ENCODE results near the gene PTK7.
"Not testable (repeated sequence)": the region's sequence is repeated elsewhere in the genome, so short reads cannot be mapped to it uniquely, and the experiment has no call there.

Gene PTK7

DNA sequence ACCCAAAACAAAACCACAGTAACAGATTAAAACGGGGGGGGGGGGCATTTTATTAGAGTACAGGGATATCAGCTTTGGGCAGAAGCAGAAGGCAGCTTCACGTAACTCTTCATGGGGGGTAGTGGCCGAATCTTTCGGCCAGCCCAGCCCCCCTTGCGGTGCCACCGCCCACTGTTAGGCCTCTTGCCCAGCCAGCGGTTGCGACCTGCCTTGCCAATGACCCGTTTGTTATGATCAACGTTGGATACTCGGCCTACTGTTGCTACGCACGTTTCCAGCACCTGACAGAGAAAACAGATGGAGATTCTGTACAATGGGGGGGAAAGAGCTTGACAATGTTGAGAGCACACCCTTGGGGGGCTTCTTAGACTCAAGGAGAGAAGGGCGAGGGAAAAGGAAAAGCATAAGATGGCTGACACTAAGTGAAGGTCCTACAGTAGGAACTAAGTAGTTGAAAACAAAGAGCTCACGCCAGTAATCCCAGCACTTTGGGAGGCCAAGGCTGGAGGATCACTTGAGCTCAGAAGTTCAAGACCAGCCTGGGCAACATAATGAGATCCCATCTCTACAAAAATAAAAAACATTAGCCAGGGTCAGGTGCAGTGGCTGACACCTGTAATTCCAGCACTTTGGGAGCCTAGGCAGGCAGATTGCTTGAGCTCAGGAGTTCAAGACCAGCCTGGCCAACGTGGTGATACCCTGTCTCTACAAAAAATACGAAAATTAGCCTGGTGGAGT, 21.7 kb upstream of the PTK7 start:
- DNase-seq, result no peak

DNA sequence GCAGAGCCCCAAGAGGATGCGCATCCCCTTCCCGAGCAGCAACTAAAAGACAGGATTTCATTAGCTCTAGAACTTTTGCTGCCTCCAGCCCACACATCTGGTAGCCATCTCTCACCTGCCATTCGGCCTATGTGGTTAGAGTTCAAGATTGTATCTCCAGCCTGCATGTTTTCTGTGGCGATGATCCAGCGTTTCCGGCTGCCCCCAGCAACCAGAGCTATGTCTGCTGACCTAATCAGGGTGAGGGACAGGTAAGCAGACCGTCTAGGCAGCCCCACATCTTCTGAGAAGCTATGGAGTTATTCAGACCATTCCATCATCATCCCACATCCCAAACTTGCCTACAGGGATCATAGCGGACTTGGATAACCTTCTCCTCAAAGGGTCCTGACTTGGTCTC, 20.1 kb upstream of the PTK7 start:
- no peak for DNase-seq

GRCh38 chr6:43058531-43058930, 17.6 kb upstream of the PTK7 start:
- no peak for DNase-seq

DNA sequence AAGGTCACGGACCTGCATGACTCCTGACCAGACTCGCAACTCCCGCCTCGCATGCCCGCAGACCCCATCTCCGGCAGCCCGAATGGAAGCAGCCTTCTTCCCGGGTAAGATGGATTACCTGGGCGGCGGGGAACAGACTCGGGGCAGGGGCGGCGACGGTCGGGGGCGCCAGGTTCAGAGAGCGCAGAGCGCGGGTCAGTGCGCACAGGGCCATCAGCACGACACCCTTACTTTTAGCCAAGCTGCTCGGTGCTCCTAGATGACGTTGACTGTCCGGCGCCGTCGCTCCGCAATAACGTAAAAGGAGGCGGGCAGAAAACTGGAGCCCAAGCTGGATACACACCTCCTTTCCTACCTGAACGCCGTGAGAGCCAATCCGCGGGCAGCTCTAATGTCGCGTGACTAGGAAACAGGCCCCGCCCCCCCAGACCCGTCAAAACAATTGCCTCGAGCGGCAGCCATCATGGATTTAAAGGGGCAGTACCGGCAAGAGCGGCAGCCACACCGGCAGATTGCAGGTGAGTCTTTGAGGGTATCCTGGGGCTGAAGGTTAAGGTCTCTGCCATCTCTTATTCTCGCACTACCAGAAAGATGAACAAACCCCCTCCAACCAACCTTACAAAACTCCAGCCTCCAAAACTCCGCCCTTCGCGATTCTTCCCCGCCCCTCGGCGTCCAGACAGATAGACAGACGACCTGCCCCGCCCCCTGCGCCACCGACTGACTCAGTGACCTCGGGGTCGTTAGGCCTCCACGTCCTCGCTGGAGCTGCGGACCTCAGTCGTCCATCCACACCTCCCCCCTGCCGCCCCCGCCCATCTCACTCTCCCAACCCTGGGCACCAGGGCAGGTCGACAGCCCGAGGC, 16.7 kb upstream of the PTK7 start, which contains the start of the genes KLC4 and MRPL2:
KLC4 (plus strand) TSS at position 464 of the 866 bp plus-strand sequence. CDS start 1,705 bp downstream, outside the sequence.
MRPL2 (minus strand) TSS at position 267 of the 866 bp plus-strand sequence; CDS start at position 214, 53 bp downstream.
- DNase-seq, result peak; percentile 97

DNA sequence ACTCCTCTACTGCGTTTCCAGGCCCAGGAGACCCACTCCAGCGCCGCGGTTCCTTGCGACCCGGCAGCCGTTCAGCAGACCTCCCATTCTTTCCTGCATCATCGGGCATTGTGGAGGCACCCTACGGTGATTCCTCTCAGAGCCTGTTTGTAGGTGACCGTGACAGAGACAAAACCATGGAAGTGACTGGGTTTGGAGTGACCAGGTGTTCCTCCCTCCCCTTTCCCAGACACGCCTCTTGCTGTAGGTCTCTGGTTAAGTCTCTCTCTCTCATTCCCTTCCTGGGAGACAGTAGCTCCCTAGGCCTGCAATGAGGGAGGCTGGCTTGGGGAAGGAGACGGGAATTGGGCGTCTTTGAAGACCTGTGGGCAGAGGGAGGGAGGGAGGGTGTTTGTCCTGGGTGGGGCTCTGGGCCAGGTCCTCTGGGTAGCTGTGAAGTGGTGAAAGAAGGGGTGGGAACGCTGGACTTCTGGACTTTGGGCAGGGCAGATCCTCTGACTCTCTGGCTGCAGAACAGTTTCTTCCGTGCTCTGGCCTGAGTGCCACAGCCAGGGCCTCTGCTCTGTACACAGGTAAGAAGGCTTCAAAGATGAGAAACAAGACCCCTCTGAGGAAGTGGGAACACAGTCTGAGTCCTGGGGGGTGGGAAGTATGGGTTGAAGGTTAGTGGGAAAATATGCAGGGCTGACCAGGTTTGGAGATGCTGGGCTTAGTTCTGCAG, 15.9 kb upstream of the PTK7 start:
- DNase-seq, result no peak

GRCh38 chr6:43060755-43061633, 15.1 kb upstream of the PTK7 start:
- DNase-seq, result no peak

GRCh38 chr6:43061861-43062260, 14.3 kb upstream of the PTK7 start:
- DNase-seq, result no peak

DNA sequence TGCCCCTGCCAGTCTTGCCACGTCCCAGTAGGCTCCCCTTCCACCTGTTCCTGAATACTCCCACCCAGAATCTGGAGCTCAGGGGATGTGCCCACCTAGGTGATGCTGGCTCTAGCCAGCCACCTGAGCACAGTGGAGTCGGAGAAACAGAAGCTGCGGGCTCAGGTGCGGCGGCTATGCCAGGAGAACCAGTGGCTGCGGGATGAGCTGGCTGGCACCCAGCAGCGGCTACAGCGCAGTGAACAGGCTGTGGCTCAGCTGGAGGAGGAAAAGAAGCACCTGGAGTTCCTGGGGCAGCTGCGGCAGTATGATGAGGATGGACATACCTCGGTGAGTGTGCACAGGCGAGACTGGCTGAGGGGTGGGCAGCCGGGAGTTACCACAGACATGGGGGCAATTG, 13.3 kb upstream of the PTK7 start:
- no peak for DNase-seq

GRCh38 chr6:43070028-43070632, 6.0 kb upstream of the PTK7 start:
- no peak for DNase-seq

DNA sequence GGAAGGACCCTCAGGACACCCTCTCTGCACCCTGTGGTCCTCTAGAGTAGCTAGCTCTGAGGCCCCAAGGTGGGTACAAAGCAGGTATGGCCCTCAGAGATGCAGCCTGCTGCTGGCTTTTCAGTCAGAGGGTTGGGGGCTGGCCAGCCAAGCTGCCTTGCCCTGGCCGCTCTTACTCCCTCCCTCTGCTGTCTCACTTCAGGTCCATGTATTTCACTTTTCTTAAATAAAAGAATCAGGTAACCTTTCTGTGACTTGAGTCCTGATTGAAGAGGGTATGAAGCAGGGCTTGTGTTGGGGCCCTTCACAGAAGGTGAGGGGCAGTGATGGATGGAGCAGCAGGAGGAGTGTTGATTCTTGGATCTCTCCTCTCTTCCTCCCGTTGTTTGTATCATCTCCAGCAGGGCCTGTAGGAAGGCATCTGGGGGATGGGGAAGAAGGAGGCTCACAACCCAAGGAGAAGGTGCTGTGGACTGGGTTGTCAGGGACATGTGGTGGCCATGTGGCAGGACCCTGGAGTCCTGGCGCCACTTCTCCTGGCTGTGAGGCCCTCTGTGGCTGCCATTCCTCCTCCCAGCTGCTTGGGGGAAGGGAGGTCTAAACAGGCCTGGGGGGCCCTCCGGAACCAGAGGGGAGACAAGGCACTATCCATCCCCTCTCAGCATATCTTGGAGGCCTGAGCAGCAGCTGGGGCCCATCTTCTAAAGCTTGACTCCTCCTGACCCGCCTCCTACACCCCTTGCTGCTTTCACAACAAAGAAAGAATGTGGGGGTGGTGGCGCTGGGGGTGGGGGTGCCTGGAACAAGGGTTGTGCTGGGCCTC, 1.1 kb upstream of the PTK7 start:
- no peak for DNase-seq

- DNase-seq, result no peak
These were observed 584 bp downstream of the PTK7 start for GRCh38 chr6:43076464-43077332.

DNA sequence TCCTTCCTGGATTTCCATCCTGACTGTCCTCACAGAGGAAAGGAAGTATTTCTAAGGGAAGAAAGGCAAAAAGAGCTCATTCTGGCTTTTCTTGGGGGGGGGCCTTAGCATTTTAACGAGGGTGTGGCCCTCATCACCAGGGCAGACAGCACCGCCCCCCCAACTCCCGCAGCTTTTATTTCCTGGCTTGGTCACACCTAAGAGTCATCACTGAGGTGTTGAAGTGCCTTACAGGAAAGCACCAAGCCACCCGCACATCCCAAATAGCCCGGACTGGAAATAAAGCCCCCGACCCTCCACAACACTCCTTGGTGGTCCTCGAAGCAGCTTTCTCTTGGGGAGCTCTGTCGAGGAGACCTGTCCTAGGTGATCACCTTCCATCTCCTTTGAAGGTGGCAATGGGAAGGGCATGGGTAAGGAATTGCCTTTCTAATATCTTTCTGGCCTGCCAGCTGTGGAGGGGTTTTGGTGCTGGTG, 1.3 kb downstream of the PTK7 start:
- DNase-seq, result no peak

GRCh38 chr6:43077981-43078511, 1.9 kb downstream of the PTK7 start:
- DNase-seq, result no peak

- DNase-seq, result no peak
These were observed 2.6 kb downstream of the PTK7 start for GRCh38 chr6:43078691-43079090.

DNA sequence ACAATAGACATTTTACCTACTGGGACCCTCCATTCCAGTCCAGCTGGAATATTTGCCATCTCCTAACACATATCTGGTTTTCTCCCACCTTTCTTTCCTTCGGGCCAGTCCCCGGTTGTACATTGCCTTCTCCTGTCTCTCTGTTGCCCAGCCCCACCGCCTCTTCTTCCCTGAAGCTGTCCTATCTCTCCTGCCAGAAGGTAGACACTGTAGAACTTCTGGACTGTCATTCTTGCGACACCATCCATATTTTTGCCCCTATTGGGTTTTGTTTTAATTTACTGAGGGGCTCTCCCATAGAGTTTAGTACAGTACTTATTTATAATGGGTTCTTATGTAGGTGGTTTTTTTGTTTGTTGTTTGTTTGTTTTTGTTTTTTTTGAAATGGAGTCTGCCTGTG, 4.9 kb downstream of the PTK7 start:
- no peak for DNase-seq

DNA sequence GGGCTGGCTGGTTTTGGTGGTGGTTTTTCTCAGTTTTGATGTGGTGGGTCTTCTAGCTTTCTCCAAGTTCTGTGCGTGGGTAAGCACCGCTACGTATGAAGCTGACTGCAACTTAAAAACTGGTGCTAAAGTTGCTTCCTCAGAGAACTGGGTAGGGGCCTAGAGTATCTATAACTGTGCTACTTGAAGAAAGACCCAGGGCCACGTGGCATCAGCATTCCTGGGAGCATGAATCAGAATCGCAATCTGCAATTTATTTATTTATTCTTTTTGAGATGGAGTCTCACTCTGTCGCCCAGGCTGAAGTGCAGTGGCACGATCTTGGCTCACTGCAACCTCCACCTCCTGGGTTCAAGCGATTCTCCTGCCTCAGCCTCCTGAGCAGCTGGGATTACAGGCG, 5.8 kb downstream of the PTK7 start:
- not testable (repeated sequence) for DNase-seq

GRCh38 chr6:43082806-43083655, 6.9 kb downstream of the PTK7 start:
- no peak for DNase-seq

DNA sequence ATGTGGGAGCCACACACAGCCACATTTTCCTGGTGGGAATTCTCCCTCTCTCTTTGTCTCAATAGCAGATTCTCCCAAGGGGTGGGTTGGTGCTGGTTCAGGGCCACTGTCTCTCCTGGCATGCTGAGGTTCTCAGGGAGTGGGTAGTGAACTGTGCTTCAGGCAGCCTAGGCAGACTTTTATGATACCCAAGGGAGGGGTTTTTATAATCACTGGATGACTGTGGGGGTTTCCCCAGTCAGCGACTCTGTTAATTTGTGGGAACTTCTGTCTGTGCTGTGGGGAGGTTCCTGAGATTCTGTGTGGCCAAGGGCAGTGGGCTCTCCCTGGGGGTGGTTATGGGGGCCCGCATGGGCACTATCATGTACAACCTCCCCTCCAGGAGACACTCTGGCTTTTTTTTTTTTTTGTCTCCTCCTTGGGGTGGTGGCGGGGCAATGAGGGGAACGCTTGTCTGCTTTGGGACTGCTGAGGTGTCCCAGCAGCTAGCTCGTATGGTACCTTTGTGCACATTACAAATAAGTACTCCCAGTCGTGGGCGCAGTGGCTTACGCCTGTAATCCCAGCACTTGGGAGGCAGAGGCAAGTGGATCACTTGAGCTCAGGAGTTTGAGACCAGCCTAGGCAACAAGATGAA, 10.0 kb downstream of the PTK7 start:
- no peak for DNase-seq

Data from activated CD8-positive, alpha-beta memory T cell treated with anti-CD3 and anti-CD28 coated beads, Interleukin-2, amount 50 U/mL, for 4 hours (primary cell).